K562 (cell line): ENCODE data around the gene CEP350. TPM values are rescaled to one million over a fixed set of nuclear protein-coding genes. Genes with fewer than 3 reads are reported as not detected.
"Not testable (repeated sequence)": the region's sequence is repeated elsewhere in the genome, so short reads cannot be mapped to it uniquely, and the experiment has no call there.

Source experiments
- ATAC-seq: fragments of 200-7000 bp; cut with Tn5 transposase; 3 replicates; pipeline ENCODE4 v1.9.1; 2020; ENCODE audit warnings: moderate library complexity
- BruUV-seq: library from RNA; stranded (reverse); fragments of 400-500 nt; replicated peaks from 2 replicates; lab custom pipeline; 2021; lab: Mats Ljungman, UMichigan
- CTCF ChIA-PET: fragments of 300-600 bp; formaldehyde crosslinking; extraction: SDS; loops from one replicate; lab custom pipeline; 2021; ENCODE audit warnings: low intra/inter-chr PET ratio; lab: Yijun Ruan, JAX
- POLR2A ChIA-PET: fragments of 300-600, 350-650 bp; sonication (Branson Sonifier 250); formaldehyde crosslinking; extraction: SDS; loops from one replicate; lab custom pipeline; 2021; ENCODE audit warnings: antibody characterized with exemption, inconsistent platforms; lab: Yijun Ruan, JAX
- DNase-seq, 4 experiments: peaks; one replicate each; pipeline versions ENCODE4 v3.0.0 to v3.0.0-alpha.2; 2011 to 2018; ENCODE audit warnings: low spot score in 3 of 4, mixed read lengths in 3 of 4; ENCODE audit errors: extremely low read depth in 1 of 4
- FAIRE-seq: peaks from 2 replicates; lab custom pipeline; 2011; peaks lifted over from hg19 to GRCh38; lab: Jason Lieb, UNC
- H2AFZ ChIP-seq: 2 replicates; pipeline ENCODE4 v1.6.0; 2011; ENCODE audit warnings: low read depth, low read length, control low read depth, inconsistent platforms
- H3K27ac ChIP-seq: fragments of 200-600 bp; 3 replicates; pipeline ENCODE4 v1.8.0; 2011; ENCODE audit warnings: low read depth, mild to moderate bottlenecking, control low read depth, inconsistent platforms, low read length, moderate library complexity, mixed read lengths; ENCODE audit errors: extremely low read depth
- H3K27me3 ChIP-seq, 2 experiments: fragments of 300-600 bp in 1 of 2; 2 replicates in 1 of 2; 3 replicates in 1 of 2; pipeline versions ENCODE4 v1.6.0 to v1.8.0; 2011; ENCODE audit warnings: inconsistent platforms in 2 of 2, low read length in 2 of 2, mild to moderate bottlenecking in 1 of 2, mixed read lengths in 1 of 2, moderate library complexity in 1 of 2; ENCODE audit not compliant: control insufficient read depth in 2 of 2, insufficient read depth in 2 of 2
- H3K36me3 ChIP-seq: fragments of 300-600 bp; 3 replicates; pipeline ENCODE4 v1.8.0; 2011; ENCODE audit warnings: mild to moderate bottlenecking, low read length, inconsistent platforms; ENCODE audit not compliant: control insufficient read depth, insufficient read depth
- H3K4me1 ChIP-seq, 2 experiments: fragments of 200-600 bp in 1 of 2; replicated peaks in 1 of 2; 2 replicates in 1 of 2; 3 replicates in 1 of 2; pipeline versions ENCODE4 v1.5.1 to v1.8.0; 2011; ENCODE audit warnings: inconsistent platforms in 2 of 2, low read length in 2 of 2, mild to moderate bottlenecking in 1 of 2, mixed read lengths in 1 of 2, moderate library complexity in 1 of 2; ENCODE audit not compliant: control insufficient read depth in 2 of 2, insufficient read depth in 2 of 2
- H3K4me2 ChIP-seq: 2 replicates; pipeline ENCODE4 v1.6.1; 2011; ENCODE audit warnings: low read length, control low read depth, inconsistent platforms, mixed read lengths; ENCODE audit not compliant: insufficient read depth
- H3K4me3 ChIP-seq: fragments of 200-600 bp; sonication (generic), shearing (Covaris generic); 2 replicates; pipeline ENCODE4 v1.5.1; 2016; ENCODE audit warnings: control low read depth, inconsistent platforms
- H3K79me2 ChIP-seq: fragments of 200-600 bp; 3 replicates; pipeline ENCODE4 v1.8.0; 2011; ENCODE audit warnings: low read length, inconsistent platforms; ENCODE audit not compliant: control insufficient read depth, insufficient read depth
- H3K9ac ChIP-seq, 2 experiments: 2 replicates each; pipeline versions ENCODE4 v1.6.0 to v1.6.1; 2011; ENCODE audit warnings: low read depth in 2 of 2, low read length in 2 of 2, control low read depth in 1 of 2, inconsistent platforms in 1 of 2, mild to moderate bottlenecking in 1 of 2, mixed read lengths in 1 of 2; ENCODE audit not compliant: insufficient read depth in 1 of 2
- H3K9me1 ChIP-seq: one replicate; pipeline ENCODE4 v1.6.0; 2011; ENCODE audit warnings: inconsistent platforms, mild to moderate bottlenecking, low read length, moderate library complexity; ENCODE audit not compliant: control insufficient read depth, insufficient read depth
- H3K9me3 ChIP-seq: replicated peaks from 2 replicates; pipeline ENCODE4 v1.5.1; 2011; ENCODE audit warnings: low read depth, low read length, inconsistent platforms; ENCODE audit not compliant: control insufficient read depth, insufficient read depth
- H4K20me1 ChIP-seq: replicated peaks from 2 replicates; pipeline ENCODE4 v1.6.1; 2011; ENCODE audit warnings: low read length, inconsistent platforms, mixed read lengths; ENCODE audit not compliant: control insufficient read depth, insufficient read depth
- BCOR ChIP-seq: fragments of 450-650 bp; IDR thresholded peaks from 2 replicates; pipeline ENCODE4 v1.6.1; 2016
- PHB ChIP-seq: fragments of 250-450 bp; sonication (Bioruptor Pico); IDR thresholded peaks from 2 replicates; pipeline ENCODE4 v1.5.0; 2021
- SMAD2 ChIP-seq: fragments of 150-350 bp; IDR thresholded peaks from 2 replicates; pipeline ENCODE4 v1.6.1; 2014; ENCODE audit warnings: low read depth, mild to moderate bottlenecking, low read length
- THRB ChIP-seq: fragments of 450-650 bp; formaldehyde crosslinking; conservative IDR thresholded peaks from 2 replicates; pipeline ENCODE4 v1.4.0; 2022; ENCODE audit warnings: mild to moderate bottlenecking, missing genetic modification characterization
- ZNF146 ChIP-seq: IDR thresholded peaks from one replicate; pipeline ENCODE4 v1.6.1; 2018; ENCODE audit warnings: missing compliant biosample characterization; ENCODE audit not compliant: unreplicated experiment
- WGBS: fragments of 100-300 bp; shearing (Covaris generic); methylation state at CpG from one replicate; pipeline ENCODE4 v1.1.6; 2016; ENCODE audit warnings: low coverage, mixed read lengths; ENCODE audit not compliant: insufficient coverage; ENCODE audit errors: missing lambda C conversion rate; 5-methylcytosine and 5-hydroxymethylcytosine counted together
- in situ Hi-C: fragments of 300-500 bp; cut with MboI; formaldehyde crosslinking; loops from 4 replicates; pipeline ENCODE4 v1.15.0; 2018; ENCODE audit warnings: inconsistent platforms, mixed read lengths
- intact Hi-C: fragments of 100-400 bp; cut with micrococcal nuclease; formaldehyde crosslinking; loops from 2 replicates; pipeline ENCODE4 v1.14.2; 2022
- polyA plus RNA-seq, 8 experiments: library from polyadenylated mRNA; depleted of rRNA in 4 of 8; stranded (reverse) in 5 of 8; unstranded in 3 of 8; fragments of >200 nt; fragmentation: Nextera tagmentation in 2 of 8; fragmentation: Illumina TruSeq in 1 of 8; extraction: Ambion mirVana in 2 of 8; extraction: Trizol in 1 of 8; gene quantifications; 2 replicates each; pipeline versions ENCODE4 v1.2.1 to v1.2.3, GENCODE V29; 2011 to 2014; ENCODE audit warnings: inconsistent platforms in 1 of 8, missing spikeins in 1 of 8
- total RNA-seq, 7 experiments: library from RNA; depleted of rRNA in 6 of 7; stranded (reverse); fragments of >200 nt in 6 of 7; fragmentation: Illumina TruSeq in 2 of 7; extraction: Trizol in 2 of 7; gene quantifications; 2 replicates each; pipeline versions ENCODE4 v1.2.1 to v1.2.3, GENCODE V29; 2011 to 2021; ENCODE audit warnings: low replicate concordance in 1 of 7
- TF ChIP-seq, protein P1 (sequence below): fragments of 250-450 bp; sonication (Bioruptor Pico); IDR thresholded peaks from 2 replicates; pipeline ENCODE4 v1.5.0; 2022; ENCODE audit warnings: mild to moderate bottlenecking

The CEP350 gene
- total and polyA plus RNA-seq, 9 of the 15 experiments (the other 6 are each of a cell fraction or from before 2014, with no cell fraction given) = 8.3 to 64.3 (median 28.0) TPM

- TF ChIP-seq, protein P1, sequence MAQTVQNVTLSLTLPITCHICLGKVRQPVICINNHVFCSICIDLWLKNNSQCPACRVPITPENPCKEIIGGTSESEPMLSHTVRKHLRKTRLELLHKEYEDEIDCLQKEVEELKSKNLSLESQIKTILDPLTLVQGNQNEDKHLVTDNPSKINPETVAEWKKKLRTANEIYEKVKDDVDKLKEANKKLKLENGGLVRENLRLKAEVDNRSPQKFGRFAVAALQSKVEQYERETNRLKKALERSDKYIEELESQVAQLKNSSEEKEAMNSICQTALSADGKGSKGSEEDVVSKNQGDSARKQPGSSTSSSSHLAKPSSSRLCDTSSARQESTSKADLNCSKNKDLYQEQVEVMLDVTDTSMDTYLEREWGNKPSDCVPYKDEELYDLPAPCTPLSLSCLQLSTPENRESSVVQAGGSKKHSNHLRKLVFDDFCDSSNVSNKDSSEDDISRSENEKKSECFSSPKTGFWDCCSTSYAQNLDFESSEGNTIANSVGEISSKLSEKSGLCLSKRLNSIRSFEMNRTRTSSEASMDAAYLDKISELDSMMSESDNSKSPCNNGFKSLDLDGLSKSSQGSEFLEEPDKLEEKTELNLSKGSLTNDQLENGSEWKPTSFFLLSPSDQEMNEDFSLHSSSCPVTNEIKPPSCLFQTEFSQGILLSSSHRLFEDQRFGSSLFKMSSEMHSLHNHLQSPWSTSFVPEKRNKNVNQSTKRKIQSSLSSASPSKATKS (CRISPR knock-in tag) = no peak
- TF ChIP-seq THRB (no peak), SMAD2 (no peak), PHB (CRISPR knock-in tag) (no peak)
These were observed 3.7 kb downstream of the CEP350 start (continued) for GRCh38 chr1:179958359-179958758.

DNA sequence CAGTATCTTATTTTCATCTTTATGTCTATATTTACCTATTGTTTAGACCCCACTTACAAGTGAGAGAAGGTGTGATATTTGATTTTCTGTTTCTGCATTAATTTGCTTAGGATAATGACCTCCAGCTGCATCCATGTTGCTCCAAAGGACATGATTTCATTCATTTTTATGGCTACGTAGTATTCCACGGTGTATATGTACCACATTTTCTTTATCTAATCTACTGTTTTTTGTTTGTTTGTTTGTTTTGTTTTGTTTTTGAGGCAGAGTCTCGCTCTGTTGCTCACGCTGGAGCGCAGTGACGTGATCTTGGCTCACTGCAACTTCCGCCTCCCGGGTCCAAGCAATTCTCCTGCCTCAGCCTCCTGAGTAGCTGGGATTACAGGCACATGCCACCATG is 7.6 kb downstream of the CEP350 start:
- ATAC-seq, in situ Hi-C loops, BruUV-seq, intact Hi-C loops, H3K27ac ChIP-seq, H3K27me3 ChIP-seq, H3K4me2 ChIP-seq, H3K36me3 ChIP-seq, H3K4me3 ChIP-seq, H3K9me1 ChIP-seq, H4K20me1 ChIP-seq, CTCF ChIA-PET, H2AFZ ChIP-seq, H3K4me1 ChIP-seq, H3K9ac ChIP-seq, H3K9me3 ChIP-seq, DNase-seq, FAIRE-seq: not testable (repeated sequence)
- 95% methylated on average over 8 of the region's 8 CpGs for WGBS
- TF ChIP-seq ZNF146 = peak; percentile 38
- 0 out of 2 replicates have a peak, but pooled peaks have one; percentile 14 for TF ChIP-seq BCOR
- POLR2A ChIA-PET = interaction anchor here (0.6 to 1.6 kb wide), 3 partner anchors 10 to 37 kb away, joined by 3 to 5 read pairs (median 4); no protein-coding TSS in a partner anchor
- H3K79me2 ChIP-seq = peaks cover 95% of the 10 kb centered on the region
